ENCODE results near the gene ETF1. TPM values are rescaled to one million over a fixed set of nuclear protein-coding genes. Genes with fewer than 3 reads are reported as not detected.

Gene ETF1
- total RNA-seq: 140 and 162 TPM in 2 replicates

DNA sequence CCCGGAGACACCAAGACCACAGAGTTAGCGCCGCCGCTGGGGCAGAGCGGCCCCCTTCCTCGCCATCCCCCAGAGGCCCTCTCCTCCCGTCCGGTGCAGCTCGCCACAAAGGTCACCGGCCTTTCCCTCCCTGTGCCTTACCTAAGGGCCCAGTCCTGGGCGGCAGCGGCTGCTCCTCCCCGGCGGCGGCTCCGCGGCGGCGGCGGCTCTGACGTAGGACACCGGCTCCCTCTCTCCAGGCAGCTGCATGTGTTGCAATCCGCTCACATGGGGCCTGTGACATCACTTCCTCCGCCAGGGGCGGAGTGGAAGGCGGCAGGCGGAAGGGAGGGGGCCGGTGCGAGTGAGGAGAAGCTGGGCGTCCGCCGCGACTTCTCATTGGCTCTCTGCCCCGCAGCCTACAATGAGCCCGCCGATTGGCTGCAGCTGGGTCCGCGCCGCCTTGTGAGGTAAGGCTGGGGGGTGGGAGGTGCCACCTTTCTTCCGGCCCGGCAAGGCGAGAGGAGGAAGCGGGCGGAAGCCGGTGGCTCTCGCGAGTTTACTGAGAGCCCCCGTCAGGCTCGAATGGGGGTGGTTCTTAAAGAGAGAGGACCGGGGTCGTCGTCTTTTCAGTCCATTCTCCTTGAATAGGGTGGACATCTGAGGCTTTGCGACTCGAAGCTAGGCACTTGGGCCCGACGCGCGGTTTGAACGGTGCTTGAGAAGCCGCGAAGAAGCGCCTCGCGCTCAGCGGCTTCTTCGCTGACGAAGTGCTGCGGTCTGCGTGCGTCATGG, at the start of gene ETF1:
ETF1 (minus strand) TSS at position 281 of the 774 bp plus-strand sequence. CDS start 318 bp downstream, outside the sequence.
- DNase-seq (ENCODE audit: low read depth, low spot score): peak; percentile 99

DNA sequence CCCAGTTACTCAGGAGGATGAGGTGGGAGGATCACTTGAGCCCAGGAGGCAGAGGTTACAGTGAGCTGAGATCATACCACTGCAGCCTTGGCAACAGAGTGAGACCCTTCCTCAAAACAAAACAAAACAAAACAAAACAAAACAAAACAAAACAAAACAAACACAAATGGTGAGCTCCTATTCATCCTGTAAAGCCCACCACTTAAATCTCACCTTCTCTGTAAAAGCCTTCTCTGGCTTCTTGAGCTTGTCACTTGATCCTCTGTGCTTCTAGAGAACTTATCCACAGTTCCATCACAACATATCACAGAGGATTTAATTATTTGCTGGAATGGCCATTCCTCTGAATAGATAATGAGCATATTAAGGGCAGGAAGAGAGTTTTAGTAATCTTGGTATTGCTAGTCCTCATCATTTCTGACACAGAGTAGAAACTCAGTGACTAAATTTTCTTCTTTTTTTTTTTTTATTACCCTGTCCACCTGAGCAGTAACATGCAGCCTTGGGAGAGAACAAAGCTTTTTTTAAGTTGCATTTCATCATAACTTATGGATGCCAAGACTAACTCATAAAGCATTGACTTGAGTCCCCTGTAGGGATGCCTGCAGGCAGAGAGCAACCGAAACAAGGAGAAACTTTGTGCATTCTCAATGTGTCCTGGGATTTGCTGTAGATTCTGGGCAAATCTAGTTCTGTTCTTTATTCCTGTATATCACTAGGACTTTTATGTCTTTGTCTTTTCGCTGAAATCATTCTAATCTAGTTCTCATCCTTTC, 45.2 kb upstream of the ETF1 start:
- DNase-seq (ENCODE audit: low read depth, low spot score): no peak

DNA sequence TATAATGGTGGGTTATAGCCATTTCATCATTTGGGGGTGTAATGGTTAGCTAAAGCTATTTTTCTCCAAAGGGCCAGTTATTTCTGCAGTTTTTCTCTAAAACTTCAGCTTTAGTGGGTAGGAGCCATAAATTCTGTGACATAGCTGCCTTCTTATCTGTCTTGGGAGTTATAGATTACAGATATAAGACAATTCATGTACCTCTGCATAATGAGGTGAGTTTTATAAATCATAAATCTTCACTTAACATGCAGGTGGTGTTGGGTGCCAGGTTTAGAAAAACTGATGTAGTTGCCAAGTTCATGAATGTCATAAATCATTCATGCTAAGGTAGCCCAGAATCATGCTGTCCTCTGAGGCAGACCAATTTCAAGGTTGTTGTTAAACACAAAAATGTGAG, 42.1 kb upstream of the ETF1 start:
- no peak for DNase-seq (ENCODE audit: low read depth, low spot score)

DNA sequence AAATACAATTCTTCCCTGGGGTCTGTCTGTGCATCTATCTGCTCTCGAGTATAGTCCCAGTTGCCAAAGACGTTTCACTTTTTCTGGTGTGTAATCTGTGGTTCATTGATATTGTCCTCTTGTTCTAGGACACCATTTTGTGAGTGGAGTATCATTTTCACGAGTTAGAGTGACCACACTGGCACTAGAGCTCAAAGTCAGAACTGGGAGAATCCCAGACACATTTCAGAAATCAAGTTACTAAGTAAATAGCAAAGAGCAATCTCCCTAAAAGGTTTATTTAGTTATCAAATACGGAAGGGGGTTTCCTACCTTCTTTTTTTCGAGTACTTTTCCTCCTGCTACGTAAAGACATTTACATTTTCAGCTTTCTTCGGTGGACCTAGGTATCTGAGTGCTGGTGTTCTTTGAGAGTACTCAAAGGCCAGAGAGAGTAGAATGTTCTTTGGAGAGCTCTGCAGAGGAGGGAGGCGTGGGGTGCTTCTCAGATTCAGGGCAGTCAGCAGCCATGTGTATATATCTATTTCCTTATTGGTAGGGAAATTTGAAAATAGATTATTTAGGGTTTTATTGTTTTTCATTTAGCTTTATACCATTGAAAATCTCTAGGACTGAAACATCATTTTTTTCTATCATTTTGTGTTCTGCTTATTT, 41.1 kb upstream of the ETF1 start:
- DNase-seq (ENCODE audit: low read depth, low spot score): no peak

DNA sequence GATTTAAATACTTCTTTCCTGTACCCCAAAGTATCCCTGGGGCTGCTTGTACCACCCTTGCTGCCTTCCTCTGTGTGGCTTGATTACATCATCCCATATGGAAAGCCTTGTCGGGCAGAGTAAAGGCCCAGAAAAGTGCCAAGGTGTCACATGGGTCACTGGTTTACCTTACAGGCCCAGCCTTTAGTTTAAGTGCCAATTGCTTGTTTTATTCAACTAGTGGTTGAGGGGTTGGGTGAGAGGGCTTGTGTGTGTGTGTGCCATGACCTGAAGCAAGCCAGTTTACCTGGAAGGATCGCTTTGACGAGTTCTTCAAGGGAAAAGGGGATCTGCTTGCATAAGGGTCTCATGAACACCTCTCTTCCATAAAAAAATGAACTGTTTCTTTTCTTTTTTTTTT, 39.9 kb upstream of the ETF1 start:
- DNase-seq (ENCODE audit: low read depth, low spot score): no peak

DNA sequence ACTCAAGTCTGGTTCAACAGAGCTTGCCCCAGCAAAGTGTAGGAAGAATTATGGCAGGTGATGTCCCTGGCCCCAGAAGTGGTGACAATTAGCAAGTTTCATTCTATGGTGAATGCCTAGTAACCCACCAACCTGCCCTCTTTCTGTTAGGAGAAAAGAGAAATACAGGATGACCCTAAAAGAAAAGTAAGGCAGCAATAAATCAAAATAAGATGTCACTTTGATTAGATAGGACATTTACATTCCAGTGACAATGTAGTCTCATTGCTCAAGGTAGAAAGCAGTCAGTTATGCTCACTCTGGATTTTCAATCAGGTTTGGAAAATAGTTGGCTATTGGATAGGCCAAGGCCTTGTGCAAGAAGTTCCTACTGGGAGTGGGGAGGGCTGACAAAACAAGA, 37.7 kb upstream of the ETF1 start:
- DNase-seq (ENCODE audit: low read depth, low spot score): no peak

DNA sequence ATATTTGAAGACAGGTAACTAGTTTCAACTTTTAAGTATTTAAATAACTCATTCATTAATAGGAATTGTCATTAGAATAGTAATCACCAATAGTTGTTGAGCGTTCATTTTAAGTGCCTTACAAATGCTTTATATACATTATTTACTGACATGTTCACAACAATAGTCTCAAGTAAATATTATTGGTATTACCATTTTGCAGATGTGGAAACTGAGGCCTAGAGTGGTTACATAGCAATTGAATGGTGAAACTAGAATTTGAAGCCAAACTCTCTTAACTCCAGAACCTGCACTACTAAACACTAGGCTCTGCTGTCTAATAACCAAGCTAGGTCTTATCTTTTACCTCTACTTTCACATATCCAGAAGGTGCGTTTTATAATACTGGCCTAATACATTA, 37.0 kb upstream of the ETF1 start:
- DNase-seq (ENCODE audit: low read depth, low spot score): no peak

DNA sequence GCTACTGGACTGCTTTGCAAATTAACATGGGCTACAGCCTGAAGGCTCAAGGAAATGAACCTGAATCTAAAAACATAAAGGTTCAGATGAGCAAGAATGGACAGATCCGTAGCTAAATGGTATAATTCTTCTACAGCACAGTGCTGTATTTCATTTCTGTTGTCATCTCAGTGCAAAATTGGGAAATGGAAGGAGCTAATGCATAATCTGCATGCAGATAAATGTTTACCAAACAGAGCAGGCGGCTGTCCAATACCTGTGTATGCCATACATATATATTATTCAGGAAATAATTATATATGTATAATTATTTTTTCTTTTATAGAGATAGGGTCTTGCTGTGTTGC, 36.5 kb upstream of the ETF1 start:
- DNase-seq (ENCODE audit: low read depth, low spot score): no peak

DNA sequence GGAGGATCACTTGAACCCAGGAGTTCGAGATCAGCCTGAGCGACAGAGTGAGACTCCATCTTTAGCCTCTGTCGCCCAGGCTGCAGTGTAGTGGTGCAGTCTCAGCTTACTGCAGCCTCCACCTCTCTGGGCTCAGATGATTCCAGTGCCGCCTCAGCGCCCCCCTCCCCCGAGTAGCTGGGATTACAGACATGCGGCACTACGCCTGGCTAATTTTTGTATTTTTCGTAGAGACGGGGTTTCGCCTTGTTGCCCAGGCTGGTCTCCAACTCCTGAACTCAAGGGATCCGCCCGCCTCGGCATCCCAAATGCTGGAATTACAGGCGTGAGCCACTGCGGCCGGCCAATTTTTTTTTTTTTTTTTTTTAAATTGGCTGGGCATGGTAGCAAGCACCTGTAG, 34.4 kb upstream of the ETF1 start:
- DNase-seq (ENCODE audit: low read depth, low spot score): no peak

DNA sequence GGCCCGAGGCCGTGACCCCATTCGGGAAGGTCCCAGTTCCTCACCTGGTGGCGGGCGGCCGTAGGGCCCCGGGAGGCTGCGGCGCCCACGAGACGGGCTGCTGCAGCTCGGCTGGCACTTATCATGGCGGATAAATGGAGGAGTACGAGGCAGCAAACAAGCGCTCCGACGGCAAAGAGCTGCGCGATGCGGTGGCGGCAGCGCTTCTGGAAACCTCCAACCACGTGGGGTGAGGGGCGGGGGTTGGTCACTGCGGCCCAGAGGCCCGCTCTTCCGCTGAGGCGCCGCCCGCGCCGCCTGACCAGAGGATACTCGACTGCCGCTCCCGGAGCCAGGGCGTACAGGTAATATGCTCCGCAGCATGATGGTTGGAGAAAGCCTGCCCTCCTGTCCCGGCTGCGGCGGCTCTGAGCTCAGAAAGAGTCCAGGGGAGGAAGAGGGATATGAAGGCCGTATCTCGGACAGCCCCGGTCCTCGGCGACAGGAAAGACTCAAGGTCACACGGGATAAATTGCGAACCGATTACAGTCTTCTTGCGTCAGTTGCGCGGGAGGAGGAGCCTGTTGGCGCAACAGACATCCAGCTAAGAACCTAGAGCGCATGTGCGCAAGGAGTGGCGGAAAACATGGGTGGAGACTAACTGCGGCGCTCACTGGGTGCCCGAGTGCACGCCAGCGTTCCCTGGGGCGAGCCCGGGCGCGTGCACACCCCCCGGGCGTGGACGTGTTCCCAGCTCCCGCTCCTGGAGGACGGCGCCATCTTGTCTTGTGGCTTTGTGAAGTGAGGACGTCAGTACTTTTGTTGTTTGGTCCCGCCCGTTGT, 32.4 kb upstream of the ETF1 start, which contains the start of gene HSPA9:
HSPA9 (minus strand) TSS at position 208 of the 822 bp plus-strand sequence; CDS start at position 125, 83 bp downstream.
- DNase-seq (ENCODE audit: low read depth, low spot score): peak; percentile 99

DNA sequence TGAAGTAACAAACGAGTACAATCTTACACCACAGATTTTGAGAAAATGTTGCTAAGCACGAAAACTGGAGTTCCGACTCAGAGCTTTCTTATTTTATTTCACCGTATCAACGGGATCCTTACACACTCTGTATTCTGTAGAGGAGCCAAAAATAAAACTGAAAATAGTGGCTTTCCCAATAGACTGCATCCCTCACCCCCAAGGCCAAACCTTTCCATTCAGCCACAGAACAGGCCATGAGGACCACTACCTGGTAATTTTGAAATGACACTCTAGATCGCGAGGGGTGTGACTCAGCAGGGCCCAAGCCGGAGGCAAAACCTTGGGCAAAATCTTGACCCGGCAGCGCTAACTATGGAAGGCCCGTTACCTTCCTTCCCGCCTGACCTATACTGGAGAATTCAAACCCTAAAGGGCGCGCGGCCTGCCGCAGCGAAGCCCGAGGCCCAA, 31.7 kb upstream of the ETF1 start:
- DNase-seq (ENCODE audit: low read depth, low spot score): no peak

DNA sequence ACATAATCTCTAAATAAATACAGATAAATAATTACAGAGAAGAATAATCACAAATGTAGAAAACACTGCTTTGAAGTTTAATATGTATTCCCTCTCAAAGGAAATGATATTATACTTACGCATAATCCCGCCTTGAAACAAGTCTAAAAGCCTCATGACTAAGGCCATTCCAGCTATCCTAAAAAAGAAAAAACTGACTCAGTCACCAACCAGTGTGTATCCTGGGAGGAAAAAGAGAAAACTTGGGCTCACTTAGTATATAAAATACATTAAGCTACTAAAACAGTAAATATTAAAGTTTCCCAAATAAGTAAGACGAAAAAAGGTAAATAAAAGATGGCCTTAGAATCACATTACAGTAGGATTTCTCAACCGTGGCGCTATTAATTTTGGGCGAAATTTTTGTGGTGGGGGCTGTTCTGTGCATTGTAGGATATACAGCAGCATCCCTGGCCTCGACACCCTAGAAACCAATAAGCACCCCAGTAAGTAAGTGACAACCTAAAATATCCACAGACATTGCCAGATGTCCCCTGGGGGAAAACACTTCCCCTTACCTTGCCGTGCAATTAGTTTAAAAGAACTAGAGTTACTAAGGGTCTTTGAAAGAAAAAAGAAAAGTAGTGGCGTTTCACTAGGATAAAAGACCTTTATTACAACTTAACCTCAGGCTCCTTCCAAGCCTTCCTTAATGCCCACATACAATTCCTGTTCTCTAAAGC, 31.1 kb upstream of the ETF1 start:
- no peak for DNase-seq (ENCODE audit: low read depth, low spot score)

DNA sequence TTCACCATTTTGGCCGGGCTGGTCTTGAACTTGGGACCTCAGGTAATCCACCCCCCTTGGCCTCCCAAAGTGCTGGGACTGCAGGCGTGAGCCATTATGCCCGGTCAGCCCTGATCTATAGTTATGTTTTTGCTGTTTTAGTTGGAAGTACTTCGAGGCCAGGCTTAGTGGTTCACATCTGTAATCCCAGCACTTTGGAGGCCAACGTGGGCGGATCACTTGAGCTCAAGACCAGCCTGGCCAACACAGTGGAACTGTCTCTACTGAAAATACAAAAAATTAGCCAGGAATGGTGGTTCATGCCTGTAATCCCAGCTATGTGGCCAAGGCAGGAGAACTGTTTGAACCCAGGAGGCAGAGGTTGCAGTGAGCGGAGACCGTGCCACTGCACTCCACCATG, 30.2 kb upstream of the ETF1 start:
- DNase-seq (ENCODE audit: low read depth, low spot score): no peak

DNA sequence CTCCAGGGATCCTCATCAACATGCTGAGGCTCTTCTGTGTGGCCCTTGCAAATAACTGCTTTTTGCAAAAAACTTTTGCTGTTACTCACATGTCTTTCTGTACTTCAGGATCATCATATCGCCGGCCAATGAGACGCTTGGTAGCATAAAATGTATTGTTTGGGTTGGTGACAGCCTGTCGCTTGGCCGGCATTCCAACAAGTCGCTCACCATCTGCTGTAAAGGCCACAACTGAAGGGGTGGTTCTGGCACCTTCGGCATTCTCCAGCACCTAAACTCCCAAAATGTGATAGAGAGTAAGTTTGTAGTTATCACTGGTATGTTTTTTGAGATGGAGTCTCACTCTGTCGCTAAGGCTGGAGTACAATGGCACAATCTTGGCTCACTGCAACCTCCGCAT, 27.8 kb upstream of the ETF1 start:
- no peak for DNase-seq (ENCODE audit: low read depth, low spot score)

DNA sequence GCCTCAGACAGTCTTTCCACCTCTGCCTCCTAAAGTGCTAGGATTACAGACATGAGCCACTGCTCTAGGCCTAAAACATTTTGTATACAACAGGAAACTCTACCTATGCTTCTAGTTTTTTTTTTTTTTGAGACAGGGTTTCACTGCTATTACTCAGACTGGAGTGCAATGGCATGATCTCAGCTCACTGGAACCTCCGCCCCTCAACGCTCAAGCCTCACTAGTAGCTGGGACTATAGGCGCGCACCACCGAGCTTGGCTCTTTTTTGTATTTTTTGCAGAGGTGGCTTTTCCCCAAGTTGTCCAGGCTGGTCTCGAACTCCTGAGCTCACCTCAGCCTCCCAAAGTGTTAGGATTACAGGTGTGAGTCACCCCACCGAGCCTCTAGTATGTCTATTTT, 26.7 kb upstream of the ETF1 start:
- no peak for DNase-seq (ENCODE audit: low read depth, low spot score)

DNA sequence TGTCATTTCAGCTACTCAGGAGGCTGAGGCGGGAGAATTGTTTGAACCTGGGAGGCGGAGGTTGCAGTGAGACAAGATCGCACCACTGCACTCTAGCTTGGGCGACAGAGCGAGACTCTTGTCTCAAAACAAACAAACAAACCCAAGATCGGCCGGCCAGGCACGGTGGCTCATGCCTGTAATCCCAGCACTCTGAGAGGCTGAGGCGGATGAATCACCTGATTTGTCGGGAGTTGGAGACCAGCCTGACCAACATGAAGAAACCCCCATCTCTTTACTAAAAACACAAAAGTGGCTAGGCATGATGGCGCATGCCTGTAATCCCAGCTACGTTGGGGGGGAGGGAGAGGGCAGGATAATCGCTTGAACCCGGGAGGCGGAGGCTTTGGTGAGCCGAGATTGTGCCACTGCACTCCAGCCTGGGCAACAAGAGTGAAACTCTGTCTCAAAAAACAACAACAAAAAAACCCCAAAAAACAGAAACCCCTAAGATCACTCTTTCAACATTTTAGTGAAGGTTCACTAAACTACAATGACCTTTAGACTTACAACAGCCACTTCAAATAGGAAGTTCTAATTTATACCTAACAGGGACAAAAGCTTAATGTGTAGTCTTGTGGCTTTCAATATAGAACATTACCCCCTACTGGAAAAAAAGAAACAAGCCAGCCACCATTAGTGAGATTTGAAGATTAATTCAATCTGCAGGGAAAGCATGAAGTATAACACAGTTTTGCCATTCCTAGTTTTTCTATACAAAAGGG, 25.2 kb upstream of the ETF1 start:
- no peak for DNase-seq (ENCODE audit: low read depth, low spot score)

DNA sequence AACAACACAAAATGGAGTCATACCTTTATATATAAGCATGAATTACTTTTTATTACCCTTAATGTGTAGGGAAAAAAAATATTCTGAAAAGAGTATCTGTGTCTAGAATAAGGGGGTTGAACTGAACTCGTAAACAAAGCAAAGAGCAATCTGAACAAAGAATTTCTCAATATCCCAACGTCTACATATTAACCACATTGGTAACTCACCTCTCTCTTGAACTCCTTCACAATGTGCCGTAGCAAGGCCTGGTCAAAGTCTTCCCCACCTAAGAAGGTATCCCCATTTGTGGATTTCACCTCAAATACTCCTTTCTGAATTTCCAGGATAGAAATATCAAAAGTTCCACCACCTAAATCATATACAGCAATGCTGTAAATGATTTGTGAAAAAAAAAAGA, 23.8 kb upstream of the ETF1 start:
- DNase-seq (ENCODE audit: low read depth, low spot score): no peak

DNA sequence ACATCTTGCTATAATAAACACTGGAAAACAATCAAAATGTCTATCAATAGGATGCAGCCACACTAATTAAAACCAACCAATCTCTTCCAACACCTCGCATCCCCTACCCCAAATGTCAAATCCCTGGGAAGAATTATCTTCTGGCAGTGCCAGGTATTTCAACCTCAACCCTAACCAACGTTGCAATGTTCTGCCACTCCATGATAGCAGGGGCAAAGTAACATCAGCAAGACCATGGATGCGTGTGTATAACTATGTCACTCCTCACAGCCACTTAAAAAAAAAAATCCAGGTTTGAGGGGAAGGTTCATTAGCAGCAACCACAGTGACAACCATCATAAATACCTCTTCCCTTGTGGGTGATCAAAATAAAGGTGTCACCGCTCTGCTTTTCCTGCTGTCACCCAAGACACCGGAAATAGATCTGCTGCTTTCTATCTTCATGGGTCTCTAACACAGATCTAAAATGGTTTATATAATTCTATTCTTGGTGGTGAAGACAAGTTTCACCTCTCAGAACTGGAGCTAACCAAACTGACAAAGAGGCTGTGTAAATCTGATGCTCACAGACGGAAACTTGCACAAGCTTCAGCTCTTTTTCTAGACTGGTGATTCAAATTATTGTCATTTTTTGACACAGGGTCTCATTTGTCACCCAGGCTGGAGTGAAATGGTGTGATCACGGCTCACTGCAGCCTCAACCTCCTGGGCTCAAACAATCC, 22.2 kb upstream of the ETF1 start:
- DNase-seq (ENCODE audit: low read depth, low spot score): no peak

DNA sequence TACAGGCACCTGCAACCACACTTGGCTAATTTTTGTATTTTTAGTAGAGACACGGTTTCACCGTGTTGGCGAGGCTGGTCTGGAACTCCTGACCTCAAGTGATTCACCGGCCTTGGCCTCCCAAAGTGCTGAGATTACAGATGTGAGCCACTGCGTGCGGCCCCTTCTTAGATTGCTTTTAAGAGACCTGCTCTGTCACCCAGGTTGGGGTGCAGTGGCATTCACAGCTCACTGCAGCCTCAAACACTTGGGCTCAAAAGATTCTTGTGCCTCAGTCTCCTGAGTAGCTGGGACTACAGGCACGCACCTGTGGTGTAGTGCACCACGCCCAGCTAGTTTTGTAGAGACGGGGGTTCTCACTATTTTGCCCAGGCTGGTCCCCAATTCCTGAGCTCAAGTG, 21.2 kb upstream of the ETF1 start:
- DNase-seq (ENCODE audit: low read depth, low spot score): no peak

All from pulmonary artery endothelial cell (primary cell).